HS-5 (cell line): ENCODE measurements around the gene NFYC.

Experiments
- DNase-seq: peaks from one replicate; pipeline ENCODE4 v3.0.0-alpha.2; 2012; ENCODE audit warnings: low read depth

Gene NFYC

GRCh38 chr1:40783001-40783905 lies 91.7 kb downstream of the NFYC start, which contains the start of gene KCNQ4:
TSS of gene KCNQ4 (plus strand) at chr1:40783787. CDS start at chr1:40784094, 307 bp downstream.
- DNase-seq: no peak

- no peak for DNase-seq
These were observed 92.8 kb downstream of the NFYC start for GRCh38 chr1:40784141-40784770.

GRCh38 chr1:40784771-40785151 lies 93.3 kb downstream of the NFYC start:
- no peak for DNase-seq

GRCh38 chr1:40785446-40785845 lies 93.9 kb downstream of the NFYC start:
- DNase-seq: no peak

GRCh38 chr1:40786171-40786994 lies 94.9 kb downstream of the NFYC start:
- DNase-seq: no peak

GRCh38 chr1:40786995-40787705 lies 95.6 kb downstream of the NFYC start:
- no peak for DNase-seq

GRCh38 chr1:40787737-40788560 lies 96.4 kb downstream of the NFYC start:
- no peak for DNase-seq

- no peak for DNase-seq
These were observed 97.2 kb downstream of the NFYC start for GRCh38 chr1:40788561-40789341.

- no peak for DNase-seq
These were observed 97.8 kb downstream of the NFYC start for GRCh38 chr1:40789342-40789598.

GRCh38 chr1:40789661-40790430 lies 98.3 kb downstream of the NFYC start:
- no peak for DNase-seq

- DNase-seq: no peak
These were observed 100.5 kb downstream of the NFYC start for GRCh38 chr1:40792036-40792435.

- DNase-seq: no peak
These were observed 102.1 kb downstream of the NFYC start for GRCh38 chr1:40793617-40794016.

GRCh38 chr1:40794048-40794447 lies 102.5 kb downstream of the NFYC start:
- no peak for DNase-seq

GRCh38 chr1:40794974-40795715 lies 103.6 kb downstream of the NFYC start:
- no peak for DNase-seq

GRCh38 chr1:40795811-40796586 lies 104.5 kb downstream of the NFYC start:
- no peak for DNase-seq

GRCh38 chr1:40796939-40797667 lies 105.6 kb downstream of the NFYC start:
- no peak for DNase-seq

GRCh38 chr1:40797668-40798010 lies 106.1 kb downstream of the NFYC start:
- no peak for DNase-seq
